Activated T-cell treated with anti-CD3 and anti-CD28 coated beads for 48 hours (primary cell): ENCODE data around the gene WDR93.

Experiments used
- DNase-seq: peaks from one replicate; pipeline ENCODE4 v3.0.0-alpha.2; 2020; ENCODE audit warnings: low read depth

The WDR93 gene

DNA sequence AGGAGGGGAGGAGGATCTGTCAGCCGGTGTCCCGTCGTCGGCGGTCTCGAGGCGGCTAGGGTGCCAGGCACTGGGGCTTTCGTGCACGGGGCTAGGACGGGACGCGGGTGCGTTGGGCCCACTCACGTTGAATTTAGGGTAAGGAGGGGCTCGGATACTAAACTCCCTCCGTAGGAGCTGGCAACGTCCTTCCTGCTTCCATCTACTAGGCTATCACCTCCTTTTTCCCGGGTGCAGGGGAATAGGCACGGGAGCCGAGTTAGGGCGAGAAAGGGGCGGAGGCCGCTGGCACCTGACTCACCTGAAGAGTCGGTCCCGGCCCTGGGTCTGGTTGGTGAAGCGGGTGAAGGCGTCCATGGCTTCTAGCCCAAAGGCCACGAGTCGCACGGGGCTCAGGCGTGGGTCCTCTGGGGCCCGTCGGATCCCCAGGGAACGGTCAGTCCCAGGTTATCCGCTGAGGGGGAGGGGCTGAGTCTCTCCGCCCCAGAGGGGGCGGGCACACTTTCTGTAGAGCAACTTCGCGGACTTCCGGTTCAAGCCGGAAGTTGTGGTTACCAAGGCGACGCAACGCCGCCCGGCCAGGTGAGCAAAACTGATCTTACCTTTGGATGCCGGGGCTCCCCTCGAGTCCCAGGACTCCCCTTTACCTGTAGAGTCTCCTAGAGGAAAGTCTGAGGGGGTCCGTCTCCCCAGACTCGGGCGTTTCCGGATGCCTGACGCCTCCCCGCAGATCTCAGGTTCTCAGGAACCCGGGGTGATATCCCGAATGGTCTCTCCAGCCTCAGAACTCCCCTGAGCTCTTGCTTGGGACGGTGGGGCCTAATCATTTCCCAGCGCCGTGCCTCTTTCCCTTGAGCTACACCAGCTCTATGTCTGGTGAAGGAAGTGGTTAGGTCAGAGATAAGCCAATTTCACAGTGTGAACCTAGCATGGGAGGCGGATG is at the start of gene WDR93, which contains the start of gene PEX11A:
Gene WDR93, plus strand, starts transcription at position 536 of the 943 bp plus-strand sequence. CDS start 10,936 bp downstream, outside the sequence.
Gene PEX11A, minus strand, starts transcription at position 479 of the 943 bp plus-strand sequence. Its CDS starts 122 bp downstream, at position 357.
- peak; percentile 70 for DNase-seq

DNA sequence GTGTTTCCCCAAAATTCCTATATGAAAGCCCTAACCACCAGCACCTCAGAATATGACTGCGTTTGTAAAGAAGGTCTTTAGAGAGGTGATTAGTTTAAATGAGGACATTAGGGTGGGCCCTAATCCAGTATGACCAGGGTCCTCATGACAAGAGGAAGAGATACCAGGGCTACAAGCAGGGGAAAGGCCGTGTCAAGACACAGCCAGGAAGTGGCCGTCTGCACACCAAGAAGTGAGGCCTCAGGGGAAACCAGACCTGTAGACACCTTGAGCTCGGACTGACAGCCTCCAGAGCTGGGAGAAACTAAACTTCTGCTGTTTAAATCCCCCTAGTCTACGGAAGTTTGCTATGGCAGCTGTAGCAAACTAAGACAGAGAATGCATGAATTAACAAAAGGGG is 49.6 kb upstream of the WDR93 start:
- no peak for DNase-seq

DNA sequence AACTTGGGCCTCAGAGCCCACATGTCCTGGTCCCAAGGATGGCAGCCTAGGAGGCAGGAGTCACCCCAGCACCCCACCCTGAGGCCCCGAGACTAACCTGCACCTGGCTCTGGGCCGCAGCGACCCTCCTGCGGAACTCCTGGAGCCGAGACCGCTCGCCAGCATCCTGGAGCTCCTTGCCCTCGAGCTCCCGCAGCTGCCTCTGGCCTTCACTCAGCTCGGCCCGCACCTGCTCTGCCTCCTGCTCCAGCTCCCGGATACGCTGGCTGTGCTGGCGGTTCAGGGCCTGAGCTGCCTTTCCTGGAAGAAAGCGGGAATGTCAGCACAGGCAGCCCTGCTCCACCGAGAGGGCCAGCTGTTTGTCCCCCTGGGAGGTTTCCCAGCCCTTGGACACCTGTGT is 48.5 kb upstream of the WDR93 start:
- DNase-seq: no peak

DNA sequence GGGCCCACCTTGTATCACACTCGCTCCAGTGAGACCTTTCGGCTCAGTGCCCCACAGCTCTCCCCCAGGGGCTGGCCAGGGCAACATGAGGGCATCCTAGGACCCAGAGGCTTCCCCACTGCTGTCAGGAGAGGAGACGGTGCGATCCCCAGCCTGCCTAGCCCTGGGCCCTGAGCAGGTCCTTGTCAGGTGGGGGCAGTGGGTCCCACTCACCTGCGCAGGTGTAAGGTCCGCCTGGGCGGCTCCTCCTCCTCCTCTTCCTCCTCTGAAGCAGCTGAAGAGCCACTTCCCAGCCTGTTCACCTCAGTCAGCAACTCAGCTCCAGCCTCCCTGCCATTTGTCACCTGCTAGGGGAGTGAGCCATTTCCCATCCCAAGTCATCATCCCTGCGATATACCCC is 44.9 kb upstream of the WDR93 start:
- DNase-seq: no peak

DNA sequence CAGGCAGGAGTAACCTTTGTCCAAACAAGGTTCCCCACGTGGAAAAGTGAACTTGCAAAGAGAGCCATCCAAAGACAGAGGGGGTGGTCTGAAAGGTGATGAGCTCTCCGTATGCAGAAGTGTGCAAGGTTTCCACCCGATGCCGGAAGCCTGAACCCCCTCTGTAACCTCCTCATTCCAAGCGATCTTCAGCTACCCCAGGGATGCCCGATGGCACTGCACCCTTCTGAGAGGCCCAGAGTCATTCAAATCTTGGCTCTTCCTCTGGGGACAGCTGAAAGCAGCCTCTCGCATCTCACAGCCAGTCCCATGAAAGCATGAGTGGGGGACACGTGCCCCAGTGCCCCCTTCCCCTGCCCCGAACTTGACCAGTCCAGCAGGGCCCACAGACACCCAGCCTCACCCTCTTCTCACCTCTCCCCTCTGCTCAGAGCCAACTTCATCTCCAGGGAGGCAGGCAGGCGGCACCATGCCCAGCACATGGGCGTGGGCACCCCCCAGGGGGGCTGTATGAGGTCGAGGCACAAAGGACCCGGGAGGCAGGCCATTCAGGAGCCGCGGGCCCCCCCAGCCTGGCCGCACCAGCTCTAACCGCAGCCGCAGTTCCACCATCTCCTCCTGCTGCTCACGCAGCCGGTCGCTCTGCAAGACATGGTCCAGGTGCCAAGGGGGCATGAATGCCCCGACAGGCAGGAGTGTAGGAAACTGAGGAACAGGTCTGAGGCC is 44.0 kb upstream of the WDR93 start:
- no peak for DNase-seq

DNA sequence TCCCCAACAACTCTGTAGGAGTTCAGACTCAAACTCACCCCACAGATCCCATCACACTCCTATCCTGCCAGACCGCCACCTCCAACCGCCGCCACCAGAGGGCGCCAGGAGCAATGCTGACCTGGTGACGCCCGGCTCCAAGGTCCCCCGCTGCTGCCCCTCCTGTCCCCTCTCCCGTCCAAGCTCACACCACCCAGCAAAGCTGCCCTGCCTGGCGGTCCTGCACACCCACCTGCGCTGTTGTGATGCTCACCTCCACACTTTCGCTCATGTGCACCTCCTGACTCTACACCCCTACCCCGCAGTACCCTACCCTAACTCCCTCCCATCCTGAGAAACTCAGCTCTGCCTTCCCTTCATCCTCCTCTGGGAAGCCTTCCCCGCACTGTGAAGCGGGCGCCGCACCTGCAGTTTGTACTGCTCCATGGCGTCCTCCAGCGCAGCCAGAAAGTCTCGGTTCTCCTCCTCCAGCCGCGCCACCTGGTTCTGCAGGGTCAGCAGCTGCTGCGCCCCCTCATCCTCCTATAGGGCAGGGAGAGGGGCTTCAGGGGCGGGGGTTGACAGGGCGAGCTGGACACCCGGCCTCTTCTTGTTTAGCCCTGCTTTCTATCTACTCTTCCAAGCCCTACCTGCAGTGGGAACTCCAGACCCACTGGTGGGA is 43.3 kb upstream of the WDR93 start:
- DNase-seq: peak; percentile 67

DNA sequence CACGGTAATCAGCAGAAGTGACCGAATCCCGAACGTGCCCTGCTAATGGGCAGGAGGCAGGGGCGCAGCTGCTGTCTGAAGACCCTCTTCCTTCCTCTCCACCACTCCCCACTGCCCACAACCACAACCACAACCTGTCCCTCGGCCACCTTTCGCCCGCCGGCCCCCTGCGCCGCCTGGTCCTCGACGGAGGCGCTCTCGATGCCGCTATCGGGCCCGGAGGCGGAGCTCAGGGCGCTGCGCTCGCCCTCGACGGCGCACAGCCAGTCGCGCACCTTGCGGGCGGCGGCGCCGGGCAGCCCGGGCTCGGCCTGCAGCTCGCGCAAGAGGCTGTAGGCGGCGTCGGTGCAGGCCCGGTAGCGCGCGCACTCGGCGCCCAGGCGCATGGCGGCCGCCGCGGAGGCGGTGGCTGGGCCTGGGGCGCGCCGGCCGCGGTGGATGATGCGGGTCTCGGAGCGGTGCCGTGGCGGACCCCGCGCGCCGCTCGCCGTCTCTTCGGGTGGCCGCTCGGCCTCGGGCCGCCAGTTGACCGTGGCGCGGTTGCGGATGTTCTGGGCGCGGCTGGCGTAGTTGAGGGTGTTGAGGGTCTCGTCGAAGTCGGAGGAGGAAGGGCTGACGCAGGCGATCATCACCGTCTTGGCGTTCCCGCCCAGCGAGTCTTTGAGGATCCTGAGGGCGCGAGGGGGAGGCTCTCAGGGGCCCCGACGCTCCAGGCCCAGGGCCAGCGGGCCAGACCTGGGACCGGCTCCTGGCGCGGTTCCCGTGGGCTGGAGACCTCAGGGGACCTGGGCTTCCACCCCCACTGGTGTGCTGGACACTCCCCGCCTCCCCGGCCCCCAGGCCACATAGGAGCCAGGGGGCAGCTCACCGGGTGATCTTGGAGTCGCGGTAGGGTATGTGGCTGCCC is 42.3 kb upstream of the WDR93 start:
- no peak for DNase-seq

DNA sequence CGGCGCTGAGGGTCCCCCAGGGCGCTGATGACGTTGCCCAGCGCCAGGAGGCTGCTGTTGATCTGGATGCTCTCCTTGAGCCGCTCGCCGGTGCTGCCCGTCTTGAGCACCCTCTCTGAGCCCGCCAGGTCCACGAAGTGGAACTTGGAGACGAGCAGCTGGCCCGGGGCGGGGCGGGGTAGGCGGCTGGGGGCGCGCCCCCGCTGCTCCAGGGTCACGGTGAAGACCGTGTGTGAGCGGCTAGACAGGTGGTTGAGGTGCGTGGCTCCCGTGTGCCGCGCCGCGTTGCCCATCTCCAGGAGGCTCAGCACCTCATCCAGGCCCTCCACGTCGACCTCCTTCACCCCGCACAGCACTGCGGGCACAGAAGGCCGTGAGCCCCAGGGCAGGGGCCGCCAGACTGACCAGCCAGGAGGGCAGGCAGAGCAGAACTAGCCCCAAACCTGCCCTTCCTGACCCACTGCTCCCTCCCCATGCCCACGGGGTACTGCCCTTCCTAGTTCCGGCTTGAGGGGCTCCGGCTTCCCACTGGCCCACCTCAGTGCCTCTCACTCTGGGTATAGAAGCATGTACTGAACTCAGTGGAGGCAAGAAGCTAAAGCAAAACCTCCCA is 41.5 kb upstream of the WDR93 start:
- no peak for DNase-seq

DNA sequence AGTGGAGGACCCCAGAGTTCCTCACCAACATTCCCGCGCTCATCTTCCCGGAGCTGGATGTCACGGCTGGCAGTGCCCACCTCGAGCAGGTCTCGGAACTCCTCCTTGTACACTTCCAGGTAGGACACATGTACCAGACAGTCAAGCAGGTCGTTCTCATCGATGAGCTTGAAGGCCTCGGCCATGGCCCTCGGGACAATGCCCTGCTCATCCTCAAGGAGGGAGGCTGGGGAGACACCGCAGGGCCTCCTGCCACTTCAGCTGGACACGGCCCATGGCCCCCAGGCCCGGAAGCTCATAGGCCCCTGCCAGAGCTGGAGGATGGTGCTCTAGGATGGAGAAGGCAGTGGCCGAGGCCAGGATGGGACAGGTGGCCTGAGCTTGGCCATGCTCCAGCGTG is 40.9 kb upstream of the WDR93 start:
- DNase-seq: no peak

DNA sequence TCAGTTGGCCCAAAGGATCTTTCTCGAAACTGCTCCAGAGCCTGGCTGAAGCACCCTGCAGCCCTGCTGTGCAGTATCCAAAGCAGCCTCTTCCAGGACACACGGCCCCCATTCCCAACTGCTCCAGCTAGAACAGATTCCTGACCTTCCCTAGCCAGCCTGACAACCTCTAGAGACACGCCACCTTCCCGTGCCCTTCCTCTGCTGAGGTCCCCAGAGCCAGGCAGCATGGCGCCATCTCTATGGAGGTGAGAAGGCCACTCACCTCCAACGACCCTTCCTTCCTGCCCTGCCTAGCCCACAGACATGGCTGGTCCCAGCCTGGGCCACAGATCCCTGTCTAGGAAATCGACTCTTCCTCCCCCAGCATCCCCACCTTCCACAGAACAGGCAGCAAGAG is 38.5 kb upstream of the WDR93 start:
- DNase-seq: no peak

DNA sequence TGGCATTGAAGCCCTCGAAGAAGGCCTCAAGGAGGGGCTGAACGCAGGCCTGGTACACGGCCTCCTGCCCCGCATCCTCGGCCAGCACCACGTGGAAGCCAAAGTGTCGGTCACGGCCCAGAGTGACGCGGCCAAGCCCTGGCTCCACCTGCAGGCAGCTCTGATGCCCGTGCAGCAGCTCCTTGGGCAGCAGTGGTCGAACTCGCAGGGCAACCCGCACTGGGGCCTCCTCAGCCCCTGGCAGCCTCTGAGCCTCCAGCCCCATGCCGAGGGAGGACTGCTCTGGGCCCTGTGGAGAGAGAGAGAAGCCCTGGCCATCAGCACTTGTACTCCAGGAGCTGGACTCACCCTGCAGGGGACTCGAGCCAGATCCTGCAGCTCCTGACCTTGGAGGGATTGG is 37.9 kb upstream of the WDR93 start:
- no peak for DNase-seq

DNA sequence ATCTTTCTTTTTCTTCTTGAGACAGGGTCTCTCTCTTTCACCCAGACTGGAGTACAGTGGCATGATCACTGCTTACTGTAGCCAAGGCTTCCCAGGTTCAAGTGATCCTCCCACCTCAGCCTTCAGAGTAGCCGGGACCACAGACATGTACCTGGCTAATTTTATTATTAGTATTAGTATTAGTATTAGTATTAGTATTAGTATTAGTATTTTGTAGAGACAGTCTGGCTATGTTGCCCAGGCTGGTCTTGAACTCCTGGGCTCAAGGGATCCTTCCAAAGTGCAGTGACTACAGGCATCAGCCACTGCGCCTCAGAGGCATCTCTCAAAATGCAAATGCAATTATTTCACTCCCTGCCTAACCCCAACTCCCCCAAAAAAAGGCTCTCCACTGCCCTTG is 37.0 kb upstream of the WDR93 start:
- no peak for DNase-seq

DNA sequence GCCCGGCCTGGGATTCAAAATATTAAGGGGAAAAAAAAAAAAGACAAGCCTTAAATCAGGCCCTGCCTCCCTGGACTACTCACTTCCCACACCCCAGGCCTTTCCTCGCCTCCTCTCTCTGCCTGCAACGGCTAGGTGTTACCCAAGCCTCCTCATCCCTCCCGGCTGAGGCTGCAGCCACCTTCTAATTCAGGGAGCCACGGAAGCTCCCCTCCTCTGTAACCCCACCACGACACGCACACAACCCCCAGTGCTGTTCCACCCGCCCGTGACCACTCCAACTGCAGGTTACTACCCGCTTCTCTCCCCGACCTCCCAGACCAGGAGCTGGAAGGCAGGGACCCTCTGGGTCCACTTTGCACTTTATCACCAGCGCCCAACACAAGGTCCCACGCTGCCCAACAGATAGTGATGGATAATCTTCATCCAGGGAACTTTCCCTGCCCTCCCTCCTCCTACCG is 36.3 kb upstream of the WDR93 start:
- DNase-seq: no peak

DNA sequence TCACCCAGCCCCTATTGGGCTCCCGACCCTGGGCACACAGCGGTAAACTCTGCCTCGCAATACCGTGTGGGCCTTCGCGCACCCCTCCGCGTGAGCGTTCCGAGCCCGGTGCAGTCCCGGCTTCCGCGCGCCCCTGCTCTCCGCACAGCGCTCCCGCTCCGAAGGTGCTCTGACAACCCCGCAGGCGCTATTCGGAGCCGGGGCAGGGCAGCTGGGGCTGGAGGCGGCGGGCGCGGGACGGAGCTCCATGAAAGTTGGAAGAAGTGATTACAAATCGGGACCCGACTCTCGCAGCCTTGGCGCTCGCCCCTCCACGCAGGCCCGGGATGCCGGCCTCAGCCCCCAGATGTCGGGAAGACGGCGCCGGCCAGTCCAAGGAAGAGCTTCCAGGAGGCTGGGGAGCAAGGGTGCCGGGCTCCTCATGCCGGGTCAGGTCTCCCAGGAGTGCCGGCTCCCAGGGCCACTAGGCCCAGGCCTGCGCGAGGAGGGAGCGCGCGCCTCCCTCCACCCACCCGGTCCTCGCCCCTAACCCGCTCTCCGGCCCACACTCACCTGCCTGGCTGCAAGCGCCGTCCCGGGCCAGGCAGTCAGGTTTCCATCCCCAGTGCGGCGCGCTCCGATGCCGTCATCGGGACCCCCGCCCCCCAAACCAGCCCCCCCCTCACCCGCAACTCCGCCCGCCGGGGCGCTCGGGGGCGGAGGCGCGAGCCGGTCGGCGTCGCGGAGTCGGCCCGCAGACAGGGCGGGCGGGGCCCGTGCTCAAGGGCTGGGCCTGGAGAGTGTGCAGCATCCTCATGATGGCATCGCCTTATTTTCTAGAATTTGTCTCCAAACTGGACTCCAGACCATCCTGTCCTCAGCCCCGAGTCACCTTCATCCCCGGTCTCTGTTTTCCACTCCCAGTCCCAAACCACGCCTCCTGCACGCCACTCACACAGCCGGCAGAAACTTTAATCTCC is 35.5 kb upstream of the WDR93 start, which contains the start of gene KIF7:
Gene KIF7, minus strand, starts transcription at position 621 of the 959 bp plus-strand sequence. CDS start 2,537 bp downstream, outside the sequence.
- peak; percentile 34 for DNase-seq

DNA sequence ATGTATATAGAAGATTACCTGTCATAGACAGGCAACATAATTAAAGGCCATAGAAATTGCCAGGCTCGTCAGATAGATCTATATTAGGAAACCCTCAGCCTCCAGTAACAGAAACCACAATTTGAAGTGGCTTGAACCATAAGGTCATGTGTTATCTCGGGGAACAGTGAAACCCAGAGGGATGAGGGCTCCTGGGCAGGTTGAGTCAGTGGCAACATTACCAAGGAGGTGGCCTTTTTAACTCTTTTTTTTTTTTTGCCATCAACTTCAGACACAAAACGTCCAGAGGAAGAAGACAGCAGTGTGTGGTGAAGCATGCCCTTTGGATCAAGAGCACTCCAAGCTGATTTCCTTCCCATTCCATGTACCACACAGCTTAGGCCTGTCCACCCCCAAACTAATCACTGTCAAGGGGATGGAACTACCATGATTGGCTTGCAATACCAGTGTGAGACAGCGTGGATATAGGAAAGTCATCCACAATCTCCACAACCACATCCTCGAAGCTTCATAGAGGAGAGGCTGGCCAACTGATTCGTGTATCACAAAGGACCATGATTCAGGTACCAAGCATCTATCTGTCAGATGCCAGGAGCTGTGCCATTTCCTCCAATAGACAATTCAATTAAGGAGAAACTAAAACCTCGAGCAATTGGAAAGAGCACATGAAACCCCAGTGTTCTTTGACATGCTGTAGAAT is 34.3 kb upstream of the WDR93 start:
- peak; percentile 15 for DNase-seq

DNA sequence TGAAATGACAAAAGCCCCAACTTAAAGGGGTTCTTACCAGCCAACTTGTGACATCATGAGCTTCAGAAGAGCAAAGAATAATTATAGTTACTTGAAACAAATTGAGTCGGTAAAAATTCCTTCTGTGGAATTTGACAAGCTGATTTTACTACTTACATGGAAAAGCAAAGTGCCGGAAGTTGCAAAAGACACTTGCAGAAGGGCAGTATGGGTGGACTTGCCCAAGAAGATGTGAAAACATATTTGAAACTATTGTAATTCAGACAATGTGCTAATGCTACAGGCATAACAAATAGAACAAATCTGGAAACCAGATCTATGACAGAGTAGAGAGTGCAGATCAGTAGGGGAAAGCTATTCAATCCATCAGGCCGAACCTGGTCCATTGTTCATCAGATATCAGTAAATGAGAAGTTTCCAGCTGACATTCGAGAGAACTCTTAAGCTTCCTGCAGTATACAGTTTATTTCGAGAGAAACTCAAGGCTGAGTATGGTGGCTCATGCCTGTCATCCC is 32.9 kb upstream of the WDR93 start:
- no peak for DNase-seq

DNA sequence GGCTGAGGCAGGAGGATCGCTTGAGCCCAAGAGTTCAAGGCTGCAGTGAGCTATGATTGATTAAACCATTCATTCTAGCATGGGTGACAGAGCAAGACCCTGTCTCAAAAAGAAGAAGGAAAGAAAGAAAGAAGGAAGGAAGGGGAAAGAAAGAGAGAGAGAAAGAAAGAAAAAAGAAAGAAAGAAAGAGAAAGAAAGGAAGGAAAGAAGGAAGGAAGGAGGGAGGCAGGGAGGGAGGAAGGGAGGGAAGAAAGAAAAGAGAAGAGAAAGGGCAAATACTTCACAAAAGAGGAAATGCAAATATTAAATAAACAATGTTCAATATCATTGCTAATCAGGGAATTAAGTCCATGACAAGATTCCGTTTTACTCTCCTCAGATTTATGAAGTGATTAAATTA is 31.3 kb upstream of the WDR93 start:
- no peak for DNase-seq

DNA sequence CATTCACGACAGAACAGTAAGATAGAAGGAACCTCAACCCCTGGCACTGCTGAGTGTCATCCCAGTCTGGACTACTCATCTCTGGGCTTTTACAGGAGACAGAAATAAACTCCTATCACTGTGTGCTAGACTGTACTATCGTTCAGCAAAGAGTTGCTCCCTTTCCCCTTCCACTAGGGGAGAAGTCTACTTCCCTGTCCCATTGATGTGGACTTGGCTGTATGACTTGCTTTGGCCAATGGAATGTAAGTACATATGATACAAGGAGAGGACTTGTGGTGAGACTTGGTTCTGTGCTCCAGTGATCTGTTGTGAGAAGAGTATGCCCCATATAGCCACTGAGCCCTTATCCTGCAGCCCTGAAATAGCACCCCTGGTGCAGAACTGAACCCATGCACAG is 30.1 kb upstream of the WDR93 start:
- no peak for DNase-seq
